Ovary (tissue), 9 donors: ENCODE data around the gene DYDC2. TPM values are rescaled to one million over a fixed set of nuclear protein-coding genes. Genes with fewer than 3 reads are reported as not detected.

Experiments
- DNase-seq, 5 donors: peaks; one replicate each; pipeline ENCODE4 v3.0.0-alpha.2; 2019 to 2020
- H3K27ac ChIP-seq, 2 donors: fragments of 200-600 bp; one replicate each; pipeline versions ENCODE4 v1.5.1 to v1.8.0; 2019 to 2022
- H3K27me3 ChIP-seq: fragments of 200-600 bp; one replicate; pipeline ENCODE4 v1.8.0; 2022
- H3K36me3 ChIP-seq: fragments of 200-600 bp; sonication (generic); one replicate; pipeline ENCODE4 v1.5.1; 2019
- H3K4me1 ChIP-seq: one replicate; pipeline ENCODE4 v1.8.1; 2013; ENCODE audit warnings: mild to moderate bottlenecking, moderate library complexity; ENCODE audit not compliant: insufficient read depth
- H3K4me3 ChIP-seq: fragments of 200-600 bp; sonication (generic); one replicate; pipeline ENCODE4 v1.5.1; 2017
- H3K9me3 ChIP-seq, 2 donors: fragments of 200-600 bp in 1 of 2; sonication (generic) in 1 of 2; one replicate each; pipeline versions ENCODE4 v1.5.1 to v1.8.1; 2013 to 2019; ENCODE audit warnings: mild to moderate bottlenecking in 1 of 2, moderate library complexity in 1 of 2
- EP300 ChIP-seq: sonication (generic); formaldehyde crosslinking; IDR thresholded peaks from one replicate; pipeline ENCODE4 v1.6.1; 2017; ENCODE audit warnings: antibody characterized with exemption
- POLR2A ChIP-seq: fragments of 450-650 bp; IDR thresholded peaks from one replicate; pipeline ENCODE4 v1.6.1; 2017; ENCODE audit warnings: antibody characterized with exemption, mild to moderate bottlenecking, moderate library complexity
- WGBS, 3 donors: extraction: QIAGEN DNeasy Blood & Tissue Kit in 1 of 3; methylation state at CpG; one replicate each; pipeline versions ENCODE4 v1.1.5 to v1.1.7; 2013 to 2017; 5-methylcytosine and 5-hydroxymethylcytosine counted together
- intact Hi-C, 4 donors: fragments of 100-400 bp; cut with DNase I; formaldehyde crosslinking; loops; one replicate each; pipeline versions ENCODE4 v1.11.0 to v1.15.1; 2022 to 2023
- polyA plus RNA-seq, 2 donors: library from polyadenylated mRNA; stranded (reverse); fragments of 200-250 nt in 1 of 2; fragments of 350-450 nt in 1 of 2; fragmentation: Illumina TruSeq in 1 of 2; extraction: RNeasy Lipid Tissue Mini Kit (QIAGEN cat#74804) in 1 of 2; gene quantifications; one replicate each; pipeline ENCODE4 v1.2.3, GENCODE V29; 2013 to 2014
- total RNA-seq, 7 donors: library from RNA; depleted of rRNA in 2 of 7; stranded (reverse); fragments of >200 nt in 2 of 7; fragmentation: NEBNext Ultra II Directional in 3 of 7; extraction: Animal tissue kit (Norgen Biotek cat#: 25700) in 3 of 7; gene quantifications; one replicate each; pipeline versions ENCODE4 v1.1.0 to v1.2.4, GENCODE V29; 2016 to 2023
- TF ChIP-seq, protein P1 (sequence below), 3 donors: fragments of 450-650 bp in 2 of 3; fragments of 200-600 bp in 1 of 3; IDR thresholded peaks; one replicate each; pipeline versions ENCODE4 v1.5.1 to v1.8.0; 2016 to 2022; ENCODE audit warnings: antibody characterized with exemption in 3 of 3, mild to moderate bottlenecking in 1 of 3
- donor health status: DM: no; HTN: no; CAD: no; lungs with moderate emphysema.
- donor health status: DM: no; HTN: no; CAD: no.
- donor health status: Bipolar disorder and iron deficiency.
- donor health status: DM: yes; HTN: yes; CAD: no.
- donor health status: DM: no; HTN: no; CAD: no.
- donor health status: DM: yes; HTN: yes; CAD: no.

Gene DYDC2
- total and polyA plus RNA-seq, 9 donors = 0.17 to 6.7 (median 0.95) TPM; not detected in 2

DNA sequence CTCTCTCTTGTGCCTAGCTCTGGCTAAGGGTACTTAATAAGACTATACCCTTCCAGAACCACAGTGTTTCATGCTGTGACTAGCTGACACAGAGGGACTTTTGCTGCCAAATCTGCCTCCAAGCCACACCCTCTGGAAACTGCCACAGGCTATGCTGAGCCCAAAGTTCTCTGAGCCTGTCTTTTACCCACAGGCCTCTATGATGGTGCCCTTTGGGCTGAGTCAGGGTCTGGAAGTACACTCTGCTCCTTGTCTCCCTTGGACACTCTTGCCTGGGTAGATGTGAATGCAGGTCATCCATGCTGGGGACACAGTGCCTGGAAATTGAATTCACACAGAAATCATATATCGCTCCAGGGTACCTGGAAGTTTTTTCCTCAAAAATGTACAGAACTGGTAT is 22.6 kb upstream of the DYDC2 start:
- 94 to 100% (median 100%) methylated on average over 1 of the region's 1 CpG for WGBS, 3 donors
- DNase-seq = no peak
- intact Hi-C loops = no loop called here
- no peaks in the 10 kb centered on the region for H3K4me1 ChIP-seq
- H3K27me3 ChIP-seq = no peaks in the 10 kb centered on the region
- no peaks in the 10 kb centered on the region for H3K9me3 ChIP-seq
- H3K4me3 ChIP-seq = no peak overlapping the region
- TF ChIP-seq, protein P1, sequence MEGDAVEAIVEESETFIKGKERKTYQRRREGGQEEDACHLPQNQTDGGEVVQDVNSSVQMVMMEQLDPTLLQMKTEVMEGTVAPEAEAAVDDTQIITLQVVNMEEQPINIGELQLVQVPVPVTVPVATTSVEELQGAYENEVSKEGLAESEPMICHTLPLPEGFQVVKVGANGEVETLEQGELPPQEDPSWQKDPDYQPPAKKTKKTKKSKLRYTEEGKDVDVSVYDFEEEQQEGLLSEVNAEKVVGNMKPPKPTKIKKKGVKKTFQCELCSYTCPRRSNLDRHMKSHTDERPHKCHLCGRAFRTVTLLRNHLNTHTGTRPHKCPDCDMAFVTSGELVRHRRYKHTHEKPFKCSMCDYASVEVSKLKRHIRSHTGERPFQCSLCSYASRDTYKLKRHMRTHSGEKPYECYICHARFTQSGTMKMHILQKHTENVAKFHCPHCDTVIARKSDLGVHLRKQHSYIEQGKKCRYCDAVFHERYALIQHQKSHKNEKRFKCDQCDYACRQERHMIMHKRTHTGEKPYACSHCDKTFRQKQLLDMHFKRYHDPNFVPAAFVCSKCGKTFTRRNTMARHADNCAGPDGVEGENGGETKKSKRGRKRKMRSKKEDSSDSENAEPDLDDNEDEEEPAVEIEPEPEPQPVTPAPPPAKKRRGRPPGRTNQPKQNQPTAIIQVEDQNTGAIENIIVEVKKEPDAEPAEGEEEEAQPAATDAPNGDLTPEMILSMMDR (IDR thresholded peaks at IDR 0.05) = no peak
- no peak for TF ChIP-seq EP300
- no peak for TF ChIP-seq POLR2A
- no peaks in the 10 kb centered on the region for H3K36me3 ChIP-seq
- H3K27ac ChIP-seq = no peak overlapping the region

DNA sequence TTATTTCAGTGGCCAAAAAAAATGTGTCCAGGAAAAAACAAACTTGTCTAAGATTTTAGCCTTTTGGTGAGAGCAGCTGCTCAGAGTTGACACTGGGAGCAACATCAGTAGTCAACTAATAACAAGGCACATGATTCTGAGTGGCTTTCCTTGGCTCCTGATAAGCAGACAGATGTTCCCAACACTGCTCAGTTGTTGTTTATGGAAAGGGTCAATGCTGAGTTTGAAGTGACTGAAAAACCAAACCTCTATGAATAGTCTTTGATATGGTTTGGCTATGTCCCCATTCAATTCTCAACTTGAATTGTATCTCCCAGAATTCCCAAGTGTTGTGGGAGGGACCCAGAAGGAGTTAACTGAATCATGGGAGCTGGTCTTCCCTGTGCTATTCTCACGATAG is 12.3 kb upstream of the DYDC2 start:
- intact Hi-C loops = no loop called here

DNA sequence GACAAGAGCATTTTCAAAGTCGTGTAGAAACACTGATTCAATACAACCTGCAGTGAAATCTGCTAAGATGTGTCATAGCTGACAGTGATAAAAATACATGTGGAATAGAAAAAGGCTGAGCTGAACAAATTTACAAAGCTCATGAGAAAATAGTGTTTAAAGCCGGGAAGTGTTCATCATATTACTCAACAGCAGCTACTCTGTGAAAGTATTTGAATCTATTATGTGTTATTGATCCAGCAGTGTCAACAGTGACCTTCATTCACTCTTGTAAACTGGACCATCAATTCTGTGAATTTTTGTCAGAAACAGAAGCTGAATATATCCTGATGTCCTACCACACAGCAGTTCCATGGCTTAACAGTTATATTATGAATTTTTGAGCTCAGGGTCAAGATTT is 11.7 kb upstream of the DYDC2 start:
- intact Hi-C loops = no loop called here

More for the DNA sequence above, 12.3 kb upstream of the DYDC2 start:
- Histone ChIP-seq H3K27ac (no peak overlapping the region), H3K27me3 (no peaks in the 10 kb centered on the region), H3K9me3 (no peaks in the 10 kb centered on the region), H3K4me1 (no peaks in the 10 kb centered on the region), H3K4me3 (no peak overlapping the region), H3K36me3 (no peaks in the 10 kb centered on the region)
- WGBS, 3 donors = 13 to 23% (median 20%) methylated on average over 1 of the region's 1 CpG
- TF ChIP-seq POLR2A (no peak), EP300 (no peak)
- TF ChIP-seq, protein P1 (IDR thresholded peaks at IDR 0.05) = no peak
- DNase-seq = no peak

DNA sequence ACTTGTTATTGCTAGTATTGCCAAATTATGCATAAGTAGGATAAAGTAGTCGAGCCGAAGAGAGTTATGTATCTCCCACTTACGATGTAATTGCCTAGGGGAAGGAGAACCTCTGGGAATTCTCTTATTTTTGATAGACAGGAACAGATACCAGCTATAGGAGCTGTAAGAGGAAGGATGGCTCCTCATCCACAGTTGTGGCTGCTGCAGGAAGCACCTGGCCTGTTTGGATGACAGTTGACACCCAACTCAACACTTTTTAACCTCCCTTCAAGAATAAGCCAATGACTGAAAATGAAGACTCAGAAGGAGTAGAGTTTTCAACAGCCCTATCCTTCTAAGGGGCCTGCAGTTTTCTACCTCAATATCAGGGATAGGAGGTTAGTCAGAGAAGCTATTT is 6.3 kb upstream of the DYDC2 start:
- intact Hi-C loops = no loop called here
- no peak overlapping the region for H3K27ac ChIP-seq
- no peak for DNase-seq
- no peak overlapping the region for H3K4me3 ChIP-seq
- 80 to 87% (median 82%) methylated on average over 3 of the region's 3 CpGs for WGBS, 3 donors
- TF ChIP-seq, protein P1 (IDR thresholded peaks at IDR 0.05) = no peak
- TF ChIP-seq EP300 (no peak), POLR2A (no peak)
- no peaks in the 10 kb centered on the region for H3K9me3 ChIP-seq
- no peaks in the 10 kb centered on the region for H3K36me3 ChIP-seq
- no peaks in the 10 kb centered on the region for H3K27me3 ChIP-seq
- H3K4me1 ChIP-seq = no peaks in the 10 kb centered on the region

More for the DNA sequence above, 11.7 kb upstream of the DYDC2 start:
- Histone ChIP-seq H3K4me1 (no peaks in the 10 kb centered on the region), H3K9me3 (no peaks in the 10 kb centered on the region), H3K36me3 (no peaks in the 10 kb centered on the region), H3K4me3 (no peak overlapping the region), H3K27me3 (no peaks in the 10 kb centered on the region), H3K27ac (no peak overlapping the region)
- TF ChIP-seq POLR2A (no peak), EP300 (no peak)
- TF ChIP-seq, protein P1 (IDR thresholded peaks at IDR 0.05) = no peak
- 44 to 63% (median 55%) methylated on average over 2 of the region's 2 CpGs for WGBS, 3 donors
- no peak for DNase-seq
